GM19025 (cell line): ENCODE results near the gene NFAM1.

Experiments
- ATAC-seq: cut with Tn5 transposase; IDR thresholded peaks from one replicate; pipeline ENCODE4 v1.9.1; 2021; ENCODE audit warnings: mild to moderate bottlenecking, low read depth, moderate library complexity; ENCODE audit not compliant: unreplicated experiment

NFAM1 gene

DNA sequence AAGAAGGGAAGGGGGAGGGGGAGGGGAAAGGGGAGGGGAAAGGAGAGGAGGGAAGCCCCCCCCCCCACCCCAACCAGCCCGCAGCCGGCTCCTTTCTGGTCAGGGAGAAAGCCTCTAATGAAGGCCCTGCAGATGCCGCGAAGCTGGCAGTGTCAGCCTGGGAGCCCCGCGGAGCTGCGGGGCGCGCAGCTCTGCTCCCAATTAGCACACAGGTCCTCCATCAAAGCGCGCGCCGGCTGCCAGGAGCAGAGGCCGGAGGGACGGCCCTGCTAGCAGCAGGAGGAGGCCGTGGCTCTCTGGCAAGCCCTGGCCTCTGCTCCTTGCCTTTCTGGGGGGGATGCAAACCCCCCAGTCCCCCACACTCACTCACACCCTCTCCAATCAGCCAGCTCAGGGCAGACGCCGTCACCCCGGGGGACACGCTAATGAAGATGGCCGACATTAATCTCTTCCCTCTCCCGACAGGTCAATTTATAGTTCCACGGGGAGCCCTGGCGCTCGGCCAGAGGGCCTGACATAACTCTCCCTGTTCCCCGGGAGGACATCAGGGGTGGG is 91.3 kb downstream of the NFAM1 start:
- no peak for ATAC-seq

DNA sequence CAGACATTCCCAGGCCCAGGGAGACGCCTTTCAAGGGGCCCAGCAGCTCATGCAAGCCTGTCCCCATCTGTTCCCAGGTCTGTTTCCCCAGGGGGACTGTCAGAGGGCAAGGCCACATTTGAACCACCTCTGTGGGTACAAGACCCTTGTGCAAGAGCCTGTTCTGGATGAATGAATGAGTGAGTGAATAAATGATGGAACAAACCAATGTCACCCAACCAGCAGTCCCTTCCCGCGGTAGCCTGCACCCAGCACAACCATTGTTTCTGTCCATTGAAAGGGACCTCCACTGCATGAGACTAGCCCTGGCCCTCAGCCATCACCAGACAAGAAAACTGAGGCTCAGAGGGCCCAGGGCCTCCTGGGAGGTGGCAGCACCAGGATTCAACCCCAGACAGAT is 92.1 kb downstream of the NFAM1 start:
- ATAC-seq = no peak

DNA sequence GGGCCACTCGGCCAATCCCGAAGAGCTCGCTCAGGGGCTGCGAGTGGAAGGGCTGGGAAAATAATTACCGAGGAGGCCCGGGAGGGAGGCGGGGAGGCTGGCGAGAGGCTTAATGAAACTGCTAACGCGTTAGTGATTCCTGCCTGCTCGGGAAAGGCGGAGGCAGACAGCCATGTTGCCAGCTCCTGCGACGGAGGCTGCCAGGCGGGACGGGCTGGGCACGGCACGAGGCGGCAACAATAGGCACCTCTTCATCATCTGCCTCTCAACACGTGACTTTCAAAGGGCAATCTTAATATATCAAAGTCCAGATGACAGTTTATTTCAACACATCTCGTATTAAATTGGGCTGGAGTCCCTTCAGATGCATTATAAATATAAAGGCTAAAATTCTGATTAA is 93.7 kb downstream of the NFAM1 start:
- ATAC-seq = no peak

DNA sequence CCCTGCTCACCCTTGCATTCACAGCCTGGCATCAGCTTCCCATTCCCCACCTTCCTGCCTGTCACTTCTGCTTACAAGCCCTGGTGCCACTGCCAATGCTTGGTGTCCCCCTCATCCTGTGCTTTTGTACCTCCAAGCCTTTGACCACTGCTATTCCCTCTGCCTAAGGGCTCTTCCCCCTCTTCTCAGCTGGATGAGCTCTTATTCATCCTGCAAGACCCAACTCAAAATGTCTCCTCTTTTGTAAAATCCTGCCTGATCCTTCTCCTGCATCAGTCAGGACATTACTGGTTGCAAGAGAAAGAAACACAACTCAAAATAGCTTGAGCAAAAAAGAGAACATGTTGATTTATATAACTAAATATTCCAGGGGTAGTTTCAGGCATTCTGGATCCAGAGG is 94.8 kb downstream of the NFAM1 start:
- ATAC-seq = no peak

DNA sequence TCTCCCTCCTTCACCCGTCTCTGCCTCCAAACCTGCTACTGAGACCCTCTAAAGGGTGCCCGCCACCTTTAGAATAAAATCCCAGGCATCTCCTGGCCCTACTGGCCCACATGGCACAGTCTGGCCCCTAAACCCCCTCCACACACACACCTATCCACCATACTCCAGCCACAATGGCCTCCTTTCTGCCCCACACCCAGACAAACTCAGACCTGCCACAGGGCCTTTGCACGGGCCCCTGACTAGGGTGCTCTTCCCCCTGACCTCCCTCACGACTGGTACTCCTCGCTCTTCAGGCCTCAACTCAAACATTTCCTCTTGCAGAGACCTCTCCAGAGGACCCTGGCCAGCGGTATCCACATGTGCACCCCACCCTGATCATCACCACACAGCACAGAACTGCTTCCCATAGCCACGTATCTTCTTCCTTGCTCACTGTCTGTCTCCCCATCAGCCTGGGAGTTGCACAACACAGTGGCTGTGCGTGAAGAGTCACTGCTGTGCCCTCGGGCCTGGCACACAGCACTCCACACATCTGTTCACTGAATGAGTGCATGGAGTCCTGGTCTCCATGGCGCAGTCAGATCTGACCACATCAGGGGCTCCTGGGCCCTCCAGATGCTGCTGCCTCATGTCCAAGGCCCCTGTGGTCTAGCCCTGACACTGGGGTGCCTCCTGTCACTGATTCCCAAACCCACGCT is 95.5 kb downstream of the NFAM1 start:
- ATAC-seq = no peak

DNA sequence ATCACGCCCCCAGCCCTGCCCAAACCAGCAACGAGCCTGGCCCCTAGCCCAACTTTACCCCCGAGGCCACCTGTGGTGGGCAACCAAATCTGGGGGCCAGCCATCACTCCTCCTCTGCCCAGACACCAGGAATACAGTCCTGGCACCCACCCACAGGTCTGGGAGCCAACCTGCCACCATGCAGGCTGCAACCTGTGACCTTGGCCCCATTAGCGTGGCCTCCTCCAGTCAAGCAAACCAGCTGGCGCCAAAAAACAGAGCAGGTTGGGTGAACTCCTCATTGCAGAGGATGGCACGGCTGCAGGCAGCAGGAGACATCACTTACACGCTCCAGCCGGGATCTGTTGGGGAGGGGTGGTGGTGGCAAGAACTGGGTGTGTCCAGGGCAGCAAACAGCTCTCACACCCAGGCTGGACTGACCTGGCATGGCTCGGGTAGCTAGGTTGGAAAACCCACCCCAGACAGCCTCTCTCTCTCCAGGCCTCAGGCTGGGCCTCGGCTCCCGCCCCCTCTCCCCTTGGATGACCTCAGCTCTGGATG is 96.3 kb downstream of the NFAM1 start:
- ATAC-seq = no peak

DNA sequence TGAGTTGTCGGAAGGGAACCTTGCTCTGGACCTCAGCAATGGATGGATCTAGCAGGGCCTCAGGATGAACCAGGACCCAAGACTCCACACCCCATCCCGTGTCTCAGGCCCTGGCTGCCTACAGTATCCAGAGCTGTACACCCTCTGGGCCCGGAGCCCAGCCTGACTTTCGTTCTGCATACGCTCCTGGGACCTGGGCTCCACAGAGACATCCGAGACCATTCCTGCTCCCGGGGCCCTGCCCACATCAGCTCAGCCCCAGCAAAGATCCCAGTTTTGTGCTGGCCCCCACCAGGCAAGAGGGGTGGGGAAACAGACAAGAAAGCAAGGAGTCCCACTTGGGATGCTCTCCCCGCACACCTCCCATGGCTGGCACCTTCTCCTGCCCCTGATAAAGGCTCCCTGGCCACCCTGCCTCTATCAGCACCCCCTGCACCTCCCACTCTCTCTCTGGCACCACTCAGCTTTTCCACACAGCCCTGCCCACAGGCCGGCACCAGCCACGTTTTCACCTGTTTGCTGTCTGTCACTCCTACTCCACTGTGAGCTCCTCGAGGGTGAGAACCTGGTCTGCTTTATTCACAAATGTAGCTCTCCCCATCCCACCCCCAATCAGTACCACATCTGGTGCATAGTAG is 97.2 kb downstream of the NFAM1 start:
- ATAC-seq = no peak

DNA sequence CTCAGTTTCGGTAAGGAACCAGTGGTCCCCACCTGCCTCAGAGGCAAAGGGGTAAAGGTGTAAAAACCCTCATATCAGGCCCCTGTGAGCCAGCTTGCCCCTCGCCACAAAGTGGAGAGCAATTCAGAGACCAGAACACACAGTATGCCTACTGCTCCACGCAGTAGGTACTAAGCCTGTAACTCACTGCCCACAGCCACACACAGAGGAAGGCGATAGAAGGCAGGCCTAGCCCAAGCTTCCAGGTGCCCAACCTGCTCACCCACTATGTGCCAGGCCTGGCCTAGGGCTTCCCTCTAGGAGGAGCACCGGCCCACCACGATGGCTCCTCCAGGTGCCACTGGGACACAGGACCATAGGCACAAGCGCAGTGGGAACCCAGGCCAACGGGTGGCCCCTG is 98.7 kb downstream of the NFAM1 start:
- no peak for ATAC-seq

DNA sequence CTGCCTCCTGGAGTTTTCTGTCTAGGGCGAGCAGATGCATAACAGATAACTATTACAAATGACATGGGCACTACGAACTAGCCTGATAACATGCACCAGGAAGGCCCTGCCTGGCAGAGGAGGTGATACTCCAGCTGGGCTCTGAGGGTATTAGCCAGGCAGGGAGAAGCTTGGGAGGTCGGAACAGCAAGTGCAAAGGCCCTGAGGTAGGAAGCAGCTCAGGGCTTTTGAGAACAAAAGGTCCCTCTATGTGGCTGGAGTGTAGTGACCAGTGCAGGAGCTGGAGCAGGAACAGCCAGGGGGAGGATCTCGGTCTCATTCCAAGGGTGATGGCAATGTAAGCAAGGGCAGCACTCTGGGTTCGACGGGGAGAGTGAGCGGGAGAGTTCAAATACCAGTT is 100.1 kb downstream of the NFAM1 start:
- ATAC-seq = no peak

DNA sequence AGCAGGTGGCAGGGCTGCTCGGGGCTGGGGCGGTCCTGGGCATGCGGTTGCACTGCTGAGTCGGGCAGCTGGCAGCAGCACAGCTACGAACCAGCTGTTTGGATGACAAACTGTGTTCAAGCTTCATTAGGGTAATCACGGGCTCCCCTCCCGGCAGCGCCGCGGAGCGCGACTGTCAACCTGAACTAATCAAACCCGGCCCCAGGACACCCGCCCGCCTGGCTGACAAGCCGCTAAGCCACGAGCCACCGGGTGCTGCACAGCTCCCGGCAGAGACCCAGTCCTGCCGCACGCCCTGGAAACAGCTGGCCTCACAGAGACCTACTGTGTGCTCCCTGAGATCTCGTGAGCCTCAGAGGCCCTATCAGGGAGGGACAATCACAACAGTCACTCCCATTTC is 101.2 kb downstream of the NFAM1 start:
- ATAC-seq = no peak
